Measurements from ENCODE around the gene CEP112.
"Not testable (repeated sequence)": the region's sequence is repeated elsewhere in the genome, so short reads cannot be mapped to it uniquely, and the experiment has no call there.

CEP112 gene

DNA sequence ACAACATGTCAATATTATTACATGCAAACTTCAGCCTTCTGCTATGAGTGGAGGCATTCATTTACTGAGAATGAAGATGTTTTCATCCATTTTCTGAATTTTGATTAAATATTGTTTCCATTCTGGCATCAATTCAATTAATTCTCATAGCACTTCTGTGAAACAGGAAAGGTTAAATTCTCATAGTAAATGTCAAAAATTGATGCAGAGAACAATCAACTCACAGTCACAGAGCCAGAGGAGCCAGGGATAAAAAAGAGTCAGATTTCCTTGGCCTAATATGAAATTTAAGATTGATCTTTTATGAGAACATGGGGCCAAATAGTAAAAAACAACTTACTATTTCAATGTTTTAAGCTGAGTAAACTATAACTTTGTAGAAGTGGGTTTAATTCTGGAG is 446.7 kb downstream of the CEP112 start:
- no peak for DNase-seq
- Mint-ChIP-seq H3K4me1 (ENCODE audit: low read depth) (peaks cover 26% of the 10 kb centered on the region), H3K36me3 (ENCODE audit: low read depth) (no peaks in the 10 kb centered on the region), H3K4me3 (no peak overlapping the region), H3K9me3 (no peaks in the 10 kb centered on the region), H3K27ac (no peak overlapping the region), H3K27me3 (no peaks in the 10 kb centered on the region)

DNA sequence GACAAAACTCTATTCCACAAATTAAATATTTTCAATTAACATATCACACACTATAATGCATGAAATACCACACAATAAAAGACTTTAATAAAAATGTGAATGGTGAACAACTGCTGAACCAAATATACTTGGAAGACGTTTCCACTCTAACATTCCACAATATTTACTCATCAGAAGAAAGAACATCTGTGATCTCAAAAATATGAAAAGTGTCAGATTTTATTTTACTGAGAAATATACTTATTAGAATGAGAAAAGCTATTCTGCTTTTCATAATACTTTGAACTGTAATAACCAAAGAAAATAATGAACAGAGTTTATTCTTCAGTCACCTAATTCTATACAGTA is 448.7 kb downstream of the CEP112 start:
- no peak for DNase-seq
- peaks cover 22% of the 10 kb centered on the region for H3K4me1 Mint-ChIP-seq (ENCODE audit: low read depth)
- H3K27me3 Mint-ChIP-seq: no peaks in the 10 kb centered on the region
- no peaks in the 10 kb centered on the region for H3K36me3 Mint-ChIP-seq (ENCODE audit: low read depth)
- H3K27ac Mint-ChIP-seq: no peak overlapping the region
- no peak overlapping the region for H3K4me3 Mint-ChIP-seq
- no peaks in the 10 kb centered on the region for H3K9me3 Mint-ChIP-seq

DNA sequence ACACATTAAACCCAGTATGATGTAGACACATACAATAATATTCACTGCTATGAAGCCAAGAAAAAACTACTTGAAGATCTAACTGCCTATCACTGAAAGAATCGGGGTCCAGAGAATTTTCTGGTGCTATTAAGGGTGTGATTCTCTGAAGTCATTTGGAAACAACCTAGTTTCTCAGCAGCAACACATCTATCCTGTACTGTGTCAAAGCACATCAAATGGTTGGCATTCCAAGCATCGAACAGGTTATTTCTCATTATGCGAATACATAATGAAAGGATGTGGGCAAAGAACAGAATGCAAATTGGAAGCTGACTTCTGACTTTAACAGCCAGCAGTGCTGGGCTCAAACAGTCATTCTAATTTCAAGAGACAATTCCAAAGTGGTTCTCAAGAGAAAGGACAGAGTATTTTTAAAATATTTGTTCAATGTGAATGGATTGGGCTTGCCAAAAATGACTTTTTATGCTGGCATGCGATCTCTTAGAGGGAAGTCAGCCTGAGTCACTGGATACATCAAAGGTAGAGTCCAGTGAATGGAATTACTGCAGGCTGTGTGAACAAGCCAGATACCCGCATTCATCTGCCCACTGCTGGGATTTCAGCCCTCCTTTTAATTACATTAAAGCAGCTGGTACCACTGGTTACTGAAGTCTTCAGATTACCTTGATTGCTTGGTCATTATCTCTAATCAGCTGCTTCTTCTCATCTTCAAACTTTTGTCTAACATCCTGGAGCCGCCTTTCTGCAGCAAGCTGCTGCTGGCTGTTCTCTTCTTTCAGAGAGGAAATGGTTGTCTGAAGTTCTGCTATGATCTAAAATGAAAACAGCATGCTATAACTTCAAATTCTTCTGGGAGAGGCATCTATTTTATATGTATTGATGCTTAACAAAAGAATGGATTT is 449.3 kb downstream of the CEP112 start:
- no peak overlapping the region for H3K4me3 Mint-ChIP-seq
- no peak overlapping the region for H3K27ac Mint-ChIP-seq
- H3K9me3 Mint-ChIP-seq: no peaks in the 10 kb centered on the region
- H3K36me3 Mint-ChIP-seq (ENCODE audit: low read depth): no peaks in the 10 kb centered on the region
- no peaks in the 10 kb centered on the region for H3K27me3 Mint-ChIP-seq
- peaks cover 22% of the 10 kb centered on the region for H3K4me1 Mint-ChIP-seq (ENCODE audit: low read depth)
- DNase-seq: no peak

DNA sequence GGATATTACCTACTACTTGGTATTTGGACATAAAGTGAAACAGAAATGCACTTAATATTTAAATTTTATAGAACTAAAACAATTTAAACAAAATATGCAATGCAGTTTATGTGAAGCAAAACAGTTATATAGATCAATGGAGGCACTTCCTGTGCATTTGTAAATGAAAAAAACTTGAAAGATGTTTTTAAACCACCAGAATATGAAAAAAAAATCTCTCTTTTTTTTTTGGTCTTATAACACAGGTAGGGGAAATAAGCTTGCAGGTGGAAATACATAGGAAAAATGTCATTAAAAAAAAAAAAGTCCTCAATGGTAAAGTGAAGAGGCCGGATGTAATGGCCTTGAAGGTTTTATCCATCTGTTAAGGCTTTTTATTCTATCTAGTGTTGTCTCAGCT is 450.2 kb downstream of the CEP112 start:
- Mint-ChIP-seq H3K27ac (no peak overlapping the region), H3K4me3 (no peak overlapping the region), H3K4me1 (ENCODE audit: low read depth) (peaks cover 22% of the 10 kb centered on the region), H3K36me3 (ENCODE audit: low read depth) (no peaks in the 10 kb centered on the region), H3K27me3 (no peaks in the 10 kb centered on the region), H3K9me3 (no peaks in the 10 kb centered on the region)
- DNase-seq: no peak

DNA sequence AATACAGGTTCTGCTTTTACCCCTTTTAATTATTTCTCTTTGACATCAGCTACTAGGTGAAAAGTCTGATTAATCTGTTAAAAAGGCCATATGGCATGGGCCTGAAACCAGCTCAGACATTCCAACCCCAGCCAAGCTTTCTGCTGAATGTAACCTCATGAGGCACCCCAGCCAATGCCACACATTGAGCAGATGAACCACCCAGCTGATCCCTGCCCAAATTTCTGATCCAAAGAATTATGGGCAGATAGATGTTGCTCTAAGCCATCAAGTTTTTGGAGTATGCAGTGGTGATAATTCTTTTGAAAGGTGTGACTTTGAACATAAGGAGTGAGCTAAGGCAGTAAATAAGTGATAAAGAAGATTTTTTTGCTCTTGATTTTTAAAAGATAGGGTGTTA is 452.9 kb downstream of the CEP112 start:
- H3K4me1 Mint-ChIP-seq (ENCODE audit: low read depth): peaks cover 22% of the 10 kb centered on the region
- no peaks in the 10 kb centered on the region for H3K27me3 Mint-ChIP-seq
- no peak for DNase-seq
- no peaks in the 10 kb centered on the region for H3K36me3 Mint-ChIP-seq (ENCODE audit: low read depth)
- H3K4me3 Mint-ChIP-seq: no peak overlapping the region
- H3K9me3 Mint-ChIP-seq: no peaks in the 10 kb centered on the region
- H3K27ac Mint-ChIP-seq: no peak overlapping the region

DNA sequence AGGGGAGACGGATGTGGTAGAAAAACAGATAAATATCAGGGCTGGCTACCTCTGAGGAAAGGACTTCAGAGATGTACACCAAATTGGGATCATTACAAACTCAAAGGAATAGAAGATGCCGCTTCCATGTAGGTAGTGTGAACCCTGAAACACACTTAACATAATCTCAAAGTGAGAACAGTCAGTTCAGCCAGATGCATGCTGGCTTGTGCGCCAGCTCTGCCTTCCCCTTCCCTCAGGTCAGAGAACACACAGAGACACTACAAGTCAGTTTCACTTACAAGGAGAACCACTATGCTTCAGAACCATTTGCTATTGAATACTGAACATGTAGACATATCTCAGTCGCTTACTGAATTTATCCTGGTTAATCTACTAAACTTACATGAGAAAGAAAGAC is 454.5 kb downstream of the CEP112 start:
- Mint-ChIP-seq H3K4me3 (no peak overlapping the region), H3K27me3 (no peaks in the 10 kb centered on the region), H3K4me1 (ENCODE audit: low read depth) (peaks cover 20% of the 10 kb centered on the region)

DNA sequence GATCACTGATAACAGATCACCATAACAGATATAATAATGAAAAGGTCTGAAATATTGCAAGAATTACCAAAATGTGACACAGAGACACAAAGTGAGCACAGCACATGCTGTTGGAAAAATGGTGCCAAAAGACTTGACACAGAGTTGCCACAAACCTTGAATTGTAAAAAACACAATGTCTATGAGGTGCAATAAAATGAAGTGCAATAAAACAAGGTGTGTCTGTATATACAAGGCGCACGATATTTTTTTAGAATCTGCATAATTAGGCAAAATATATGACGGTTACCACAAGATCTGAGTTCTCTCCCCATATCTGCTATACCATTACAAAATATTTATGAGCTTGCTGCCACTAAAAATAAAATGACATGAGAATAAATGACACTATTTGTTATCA is 458.6 kb downstream of the CEP112 start:
- Mint-ChIP-seq H3K27ac (no peak overlapping the region), H3K4me1 (ENCODE audit: low read depth) (peaks cover 17% of the 10 kb centered on the region), H3K9me3 (peaks cover 3% of the 10 kb centered on the region), H3K4me3 (no peak overlapping the region), H3K36me3 (ENCODE audit: low read depth) (no peaks in the 10 kb centered on the region), H3K27me3 (no peaks in the 10 kb centered on the region)
- no peak for DNase-seq

More for the DNA sequence above, 454.5 kb downstream of the CEP112 start:
- DNase-seq: no peak
- no peak overlapping the region for H3K27ac Mint-ChIP-seq
- no peaks in the 10 kb centered on the region for H3K36me3 Mint-ChIP-seq (ENCODE audit: low read depth)
- no peaks in the 10 kb centered on the region for H3K9me3 Mint-ChIP-seq

DNA sequence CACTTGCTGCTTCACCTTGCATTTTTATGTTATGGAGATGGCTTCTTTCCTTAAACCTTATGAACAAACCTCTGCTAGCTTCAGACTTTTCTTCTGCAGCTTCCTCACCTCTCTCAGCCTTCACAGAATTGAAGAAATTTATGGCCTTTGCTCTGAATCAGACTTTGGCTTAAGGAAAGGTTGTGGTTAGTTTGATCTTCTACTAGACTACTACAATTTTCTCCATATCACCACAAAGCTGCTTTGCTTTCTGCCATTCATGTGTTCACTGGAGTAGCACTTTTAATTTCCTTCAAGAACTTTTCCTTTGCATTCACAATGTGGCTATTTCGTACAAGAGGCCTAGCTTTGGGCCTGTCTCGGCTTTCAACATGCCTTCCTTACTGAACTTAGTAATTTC is 459.3 kb downstream of the CEP112 start:
- H3K27ac Mint-ChIP-seq; H3K27me3 Mint-ChIP-seq; H3K4me3 Mint-ChIP-seq; H3K36me3 Mint-ChIP-seq (ENCODE audit: low read depth); H3K9me3 Mint-ChIP-seq; DNase-seq: not testable (repeated sequence)
- peaks cover 17% of the 10 kb centered on the region for H3K4me1 Mint-ChIP-seq (ENCODE audit: low read depth)

DNA sequence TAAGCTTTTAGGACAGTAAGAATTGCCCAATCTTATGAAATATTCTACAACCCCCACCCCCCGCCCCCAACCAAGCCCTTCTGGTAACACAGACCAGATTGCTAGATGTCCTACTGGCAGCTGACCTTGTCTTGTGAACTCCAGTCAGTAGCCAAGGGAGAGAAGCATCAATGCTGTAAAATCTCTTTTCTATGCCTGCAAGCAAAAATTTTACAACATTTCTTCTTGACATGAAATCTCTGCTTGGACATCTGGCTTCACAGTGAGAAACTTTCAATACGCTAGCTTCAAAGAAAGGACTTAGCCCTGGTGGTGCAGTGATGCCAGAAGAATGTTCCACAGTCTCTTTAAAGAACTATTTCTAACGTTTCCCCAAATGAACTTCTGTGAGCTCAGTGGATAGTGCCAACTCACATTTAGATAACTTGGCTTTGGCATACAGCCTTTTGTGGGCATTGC is 461.2 kb downstream of the CEP112 start:
- peaks cover 3% of the 10 kb centered on the region for H3K9me3 Mint-ChIP-seq
- peaks cover 3% of the 10 kb centered on the region for H3K27me3 Mint-ChIP-seq
- DNase-seq: no peak
- H3K36me3 Mint-ChIP-seq (ENCODE audit: low read depth): no peaks in the 10 kb centered on the region
- H3K4me1 Mint-ChIP-seq (ENCODE audit: low read depth): peaks cover 17% of the 10 kb centered on the region
- H3K27ac Mint-ChIP-seq: no peak overlapping the region
- no peak overlapping the region for H3K4me3 Mint-ChIP-seq

DNA sequence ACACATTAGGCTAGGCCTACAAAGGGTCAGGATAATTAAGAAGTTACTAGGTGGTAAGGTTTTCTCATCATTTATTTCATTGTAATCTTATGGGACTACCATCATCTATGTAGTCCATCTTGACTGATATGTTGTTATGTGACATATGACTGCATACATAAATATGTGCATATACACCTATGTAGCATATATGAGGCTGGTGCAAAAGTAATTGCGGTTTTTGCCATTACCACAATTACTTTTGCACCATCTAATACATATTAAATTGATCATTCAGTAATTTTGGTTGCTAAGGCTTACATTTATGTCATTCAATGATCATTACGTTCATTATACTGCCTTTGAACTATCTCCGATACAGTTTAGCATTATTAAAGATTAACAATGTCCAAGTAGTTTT is 462.7 kb downstream of the CEP112 start:
- no peak for DNase-seq
- no peak overlapping the region for H3K27ac Mint-ChIP-seq
- no peak overlapping the region for H3K4me3 Mint-ChIP-seq
- H3K36me3 Mint-ChIP-seq (ENCODE audit: low read depth): no peaks in the 10 kb centered on the region
- peaks cover 17% of the 10 kb centered on the region for H3K4me1 Mint-ChIP-seq (ENCODE audit: low read depth)
- peaks cover 3% of the 10 kb centered on the region for H3K27me3 Mint-ChIP-seq
- H3K9me3 Mint-ChIP-seq: peaks cover 3% of the 10 kb centered on the region

DNA sequence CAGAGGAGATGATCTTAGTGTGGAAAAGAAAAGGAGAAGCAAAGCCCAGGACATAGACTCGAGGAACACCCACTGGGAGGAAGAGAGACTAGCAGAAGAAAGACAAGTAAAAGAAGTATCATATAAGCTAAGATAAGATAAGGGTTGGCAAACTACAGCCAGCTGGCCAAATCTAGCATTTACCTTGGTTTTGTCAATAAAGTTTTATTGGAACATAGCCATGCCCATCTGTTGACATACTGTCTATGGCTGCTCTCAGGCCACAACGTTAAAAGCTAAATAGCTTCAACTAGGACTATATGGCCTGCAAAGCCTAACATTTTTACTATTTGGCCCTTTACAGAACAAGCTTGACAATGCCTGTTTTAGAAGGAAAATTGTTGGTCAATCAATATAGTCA is 464.1 kb downstream of the CEP112 start:
- peaks cover 3% of the 10 kb centered on the region for H3K9me3 Mint-ChIP-seq
- no peak for DNase-seq
- peaks cover 3% of the 10 kb centered on the region for H3K27me3 Mint-ChIP-seq
- H3K36me3 Mint-ChIP-seq (ENCODE audit: low read depth): no peaks in the 10 kb centered on the region
- H3K4me1 Mint-ChIP-seq (ENCODE audit: low read depth): peaks cover 13% of the 10 kb centered on the region
- H3K4me3 Mint-ChIP-seq: no peak overlapping the region
- no peak overlapping the region for H3K27ac Mint-ChIP-seq

DNA sequence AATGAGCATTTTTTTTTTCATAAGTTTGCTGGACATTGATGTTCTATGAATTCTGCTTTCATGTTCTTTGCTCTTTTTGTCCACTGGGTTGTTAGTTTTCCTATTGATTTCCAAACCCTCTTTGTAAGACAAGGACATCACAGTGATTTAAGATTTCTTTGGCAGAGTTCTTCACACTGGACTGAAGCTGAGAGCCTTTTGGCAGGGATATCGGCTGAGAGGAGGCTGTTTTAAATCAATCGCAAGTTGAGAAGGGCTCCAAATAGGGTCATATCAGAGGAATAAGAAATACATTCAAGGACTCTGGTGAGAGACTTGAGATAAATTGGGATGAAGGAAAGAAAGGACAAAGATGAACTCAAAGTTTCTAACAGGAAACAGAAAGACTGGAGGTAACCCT is 464.7 kb downstream of the CEP112 start:
- no peak for DNase-seq
- Mint-ChIP-seq H3K27ac (no peak overlapping the region), H3K36me3 (ENCODE audit: low read depth) (no peaks in the 10 kb centered on the region), H3K9me3 (peaks cover 3% of the 10 kb centered on the region), H3K4me3 (no peak overlapping the region), H3K27me3 (peaks cover 3% of the 10 kb centered on the region), H3K4me1 (ENCODE audit: low read depth) (peaks cover 8% of the 10 kb centered on the region)

DNA sequence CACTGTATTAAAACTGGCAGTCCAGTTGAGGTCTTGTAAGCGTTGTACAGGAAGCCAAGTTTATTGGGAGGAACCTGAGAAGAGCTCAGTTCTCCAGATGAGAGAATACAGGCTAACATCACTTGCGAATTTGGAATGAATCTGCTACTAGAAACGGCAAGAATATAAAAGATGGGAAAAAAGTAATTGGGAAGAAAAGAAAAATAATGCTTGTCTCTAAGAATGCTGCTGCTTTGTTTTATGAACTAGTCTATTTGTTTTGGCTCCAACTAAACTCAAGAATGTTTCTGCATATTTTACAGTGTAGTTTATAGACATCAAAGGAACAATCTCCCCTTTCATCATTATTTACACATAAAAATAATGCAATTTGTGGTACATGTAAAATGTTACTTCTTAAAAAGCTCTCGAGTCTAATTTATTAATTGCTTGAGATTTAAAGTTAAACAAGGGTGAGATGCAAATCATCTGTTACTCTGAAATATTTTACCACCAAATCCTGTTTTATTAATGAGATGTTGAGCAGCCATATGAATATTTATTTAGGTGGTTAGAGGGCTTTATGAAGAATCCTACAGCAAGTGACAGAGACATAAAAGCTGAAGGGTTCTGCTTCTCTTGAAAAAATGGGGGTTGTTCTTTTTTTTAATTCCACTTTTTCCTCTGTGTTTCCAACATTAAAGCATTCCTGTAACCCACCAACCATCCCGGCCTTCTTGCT is 468.3 kb downstream of the CEP112 start:
- H3K4me1 Mint-ChIP-seq (ENCODE audit: low read depth): no peaks in the 10 kb centered on the region
- H3K36me3 Mint-ChIP-seq (ENCODE audit: low read depth): no peaks in the 10 kb centered on the region
- H3K9me3 Mint-ChIP-seq: no peaks in the 10 kb centered on the region
- no peak overlapping the region for H3K4me3 Mint-ChIP-seq
- DNase-seq: no peak
- peaks cover 3% of the 10 kb centered on the region for H3K27me3 Mint-ChIP-seq
- no peak overlapping the region for H3K27ac Mint-ChIP-seq

DNA sequence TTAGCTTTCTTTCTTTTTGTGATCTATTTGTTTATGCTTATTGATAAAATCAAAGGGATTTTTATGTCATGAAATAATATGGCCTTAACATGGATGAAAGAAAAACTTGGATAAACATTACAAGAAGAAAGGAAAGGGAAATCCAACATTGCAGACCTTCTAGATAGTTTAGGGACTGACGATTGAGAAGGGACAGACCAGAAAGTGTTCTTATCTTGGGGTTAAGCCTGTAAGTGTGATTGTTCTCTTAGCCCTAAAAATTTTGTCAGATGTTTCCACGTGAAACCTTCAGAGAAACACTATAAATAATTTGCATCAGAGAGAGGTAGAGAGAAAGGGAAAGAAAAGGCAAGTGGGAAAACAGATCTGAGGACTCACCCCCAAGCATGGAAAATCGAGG is 473.3 kb downstream of the CEP112 start:
- Mint-ChIP-seq H3K36me3 (ENCODE audit: low read depth) (no peaks in the 10 kb centered on the region), H3K4me1 (ENCODE audit: low read depth) (no peaks in the 10 kb centered on the region), H3K9me3 (no peaks in the 10 kb centered on the region), H3K4me3 (no peak overlapping the region), H3K27me3 (no peaks in the 10 kb centered on the region), H3K27ac (no peak overlapping the region)
- no peak for DNase-seq

Measured in activated T-cell treated with anti-CD3 and anti-CD28 coated beads, Interleukin-2, amount 50 U/mL, for 24 hours (primary cell).